Natural killer cell (primary cell): ENCODE data around the gene ANK3. TPM values are rescaled to one million over a fixed set of nuclear protein-coding genes. Genes with fewer than 3 reads are reported as not detected.
"Not testable (repeated sequence)": the region's sequence is repeated elsewhere in the genome, so short reads cannot be mapped to it uniquely, and the experiment has no call there.

Source experiments
- ATAC-seq, 3 donors: fragments of 150-1000 bp in 2 of 3; fragments of 200-7000 bp in 1 of 3; cut with Tn5 transposase; 1 replicate in 1 of 3; 2 replicates in 2 of 3; pipeline ENCODE4 v1.10.0; 2021; ENCODE audit warnings: mild to moderate bottlenecking in 2 of 3, moderate library complexity in 2 of 3
- DNase-seq, 2 donors: peaks; one replicate each; pipeline versions ENCODE4 v3.0.0 to v3.0.0-alpha.2; 2013 to 2021; ENCODE audit warnings: mixed read lengths in 1 of 2
- H3K27ac ChIP-seq: one replicate; pipeline ENCODE4 v1.5.1; 2013; ENCODE audit warnings: mild to moderate bottlenecking, low read length
- H3K27me3 ChIP-seq: one replicate; pipeline ENCODE4 v1.6.1; 2013; ENCODE audit warnings: low read length; ENCODE audit not compliant: control insufficient read depth, insufficient read depth
- H3K36me3 ChIP-seq: one replicate; pipeline ENCODE4 v1.6.1; 2013; ENCODE audit warnings: low read length; ENCODE audit not compliant: control insufficient read depth, insufficient read depth
- H3K4me1 ChIP-seq: one replicate; pipeline ENCODE4 v1.6.1; 2013; ENCODE audit warnings: low read length; ENCODE audit not compliant: control insufficient read depth, insufficient read depth
- H3K4me3 ChIP-seq: one replicate; pipeline ENCODE4 v1.5.1; 2013; ENCODE audit warnings: low read length
- H3K9me3 ChIP-seq: one replicate; pipeline ENCODE4 v1.6.1; 2013; ENCODE audit warnings: low read length; ENCODE audit not compliant: control insufficient read depth, insufficient read depth
- H3K27ac Mint-ChIP-seq, 2 donors: one replicate each; pipeline ENCODE4 v1.8.0; 2022; ENCODE audit warnings: mild to moderate bottlenecking in 2 of 2, mixed read lengths in 2 of 2, moderate library complexity in 1 of 2
- H3K27me3 Mint-ChIP-seq, 2 donors: one replicate each; pipeline ENCODE4 v1.8.0; 2022; ENCODE audit warnings: low read depth in 2 of 2, mixed read lengths in 2 of 2
- H3K36me3 Mint-ChIP-seq: one replicate; pipeline ENCODE4 v1.8.0; 2022; ENCODE audit warnings: mixed read lengths
- H3K4me1 Mint-ChIP-seq, 2 donors: one replicate each; pipeline ENCODE4 v1.8.0; 2022; ENCODE audit warnings: mixed read lengths in 2 of 2
- H3K4me3 Mint-ChIP-seq: one replicate; pipeline ENCODE4 v1.8.0; 2022; ENCODE audit warnings: mild to moderate bottlenecking, moderate library complexity, mixed read lengths
- H3K9me3 Mint-ChIP-seq, 2 donors: one replicate each; pipeline ENCODE4 v1.8.0; 2022; ENCODE audit warnings: mixed read lengths in 2 of 2
- WGBS: methylation state at CpG from one replicate; pipeline ENCODE4 v1.1.7; 2013; ENCODE audit warnings: missing lambda C conversion rate; ENCODE audit not compliant: insufficient coverage; 5-methylcytosine and 5-hydroxymethylcytosine counted together
- intact Hi-C: fragments of 100-400 bp; cut with micrococcal nuclease; formaldehyde crosslinking; loops from one replicate; pipeline ENCODE4 v1.14.2; 2022
- total RNA-seq, 4 donors: library from RNA; stranded (reverse); fragments of 120-200 nt in 1 of 4; gene quantifications; one replicate each; pipeline versions ENCODE4 v1.2.3 to v1.2.4, GENCODE V29; 2013 to 2022
- TF ChIP-seq, protein P1 (sequence below): fragments of 200-600 bp; IDR thresholded peaks from one replicate; pipeline ENCODE4 v1.8.0; 2022; ENCODE audit warnings: antibody characterized with exemption

Gene ANK3
- total RNA-seq, 3 donors from 2014 or later (not counting 1 experiment from before 2014, with no cell fraction given) = 4.4 to 12.9 (median 11.4) TPM

DNA sequence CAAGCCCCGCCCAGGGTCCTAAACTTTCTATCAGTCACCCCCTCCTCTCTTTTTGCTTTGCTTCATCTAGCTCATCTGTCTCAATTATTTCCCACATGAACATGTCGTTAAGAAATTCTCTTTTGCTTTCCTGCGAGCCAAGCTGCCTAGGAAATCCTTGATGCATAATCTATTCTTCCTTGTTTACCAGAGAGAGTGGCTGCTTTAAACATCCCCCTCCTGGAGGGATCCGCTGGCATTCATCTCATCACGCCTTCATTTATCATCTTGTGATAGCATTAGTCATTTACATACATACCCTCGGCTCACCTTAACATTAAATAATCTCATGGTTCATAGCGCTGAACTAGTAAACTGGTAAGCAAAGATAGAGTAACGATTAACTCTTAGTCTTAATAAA is 96.7 kb downstream of the ANK3 start:
- Histone ChIP-seq H3K27me3 (no peaks in the 10 kb centered on the region), H3K36me3 (no peaks in the 10 kb centered on the region), H3K4me1 (no peaks in the 10 kb centered on the region), H3K9me3 (no peaks in the 10 kb centered on the region), H3K4me3 (no peak overlapping the region), H3K27ac (no peak overlapping the region)
- WGBS = 95% methylated on average over 8 of the region's 8 CpGs
- H3K27me3 Mint-ChIP-seq = peaks cover 0 to 2% of the 10 kb centered on the region in 2 donors
- H3K36me3 Mint-ChIP-seq = no peaks in the 10 kb centered on the region
- H3K4me1 Mint-ChIP-seq = no peaks in the 10 kb centered on the region
- ATAC-seq = no peak
- H3K4me3 Mint-ChIP-seq = no peak overlapping the region
- intact Hi-C loops = no loop called here
- DNase-seq = no peak
- H3K27ac Mint-ChIP-seq = no peak overlapping the region
- TF ChIP-seq, protein P1, sequence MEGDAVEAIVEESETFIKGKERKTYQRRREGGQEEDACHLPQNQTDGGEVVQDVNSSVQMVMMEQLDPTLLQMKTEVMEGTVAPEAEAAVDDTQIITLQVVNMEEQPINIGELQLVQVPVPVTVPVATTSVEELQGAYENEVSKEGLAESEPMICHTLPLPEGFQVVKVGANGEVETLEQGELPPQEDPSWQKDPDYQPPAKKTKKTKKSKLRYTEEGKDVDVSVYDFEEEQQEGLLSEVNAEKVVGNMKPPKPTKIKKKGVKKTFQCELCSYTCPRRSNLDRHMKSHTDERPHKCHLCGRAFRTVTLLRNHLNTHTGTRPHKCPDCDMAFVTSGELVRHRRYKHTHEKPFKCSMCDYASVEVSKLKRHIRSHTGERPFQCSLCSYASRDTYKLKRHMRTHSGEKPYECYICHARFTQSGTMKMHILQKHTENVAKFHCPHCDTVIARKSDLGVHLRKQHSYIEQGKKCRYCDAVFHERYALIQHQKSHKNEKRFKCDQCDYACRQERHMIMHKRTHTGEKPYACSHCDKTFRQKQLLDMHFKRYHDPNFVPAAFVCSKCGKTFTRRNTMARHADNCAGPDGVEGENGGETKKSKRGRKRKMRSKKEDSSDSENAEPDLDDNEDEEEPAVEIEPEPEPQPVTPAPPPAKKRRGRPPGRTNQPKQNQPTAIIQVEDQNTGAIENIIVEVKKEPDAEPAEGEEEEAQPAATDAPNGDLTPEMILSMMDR = no peak
- H3K9me3 Mint-ChIP-seq = no peaks in the 10 kb centered on the region

DNA sequence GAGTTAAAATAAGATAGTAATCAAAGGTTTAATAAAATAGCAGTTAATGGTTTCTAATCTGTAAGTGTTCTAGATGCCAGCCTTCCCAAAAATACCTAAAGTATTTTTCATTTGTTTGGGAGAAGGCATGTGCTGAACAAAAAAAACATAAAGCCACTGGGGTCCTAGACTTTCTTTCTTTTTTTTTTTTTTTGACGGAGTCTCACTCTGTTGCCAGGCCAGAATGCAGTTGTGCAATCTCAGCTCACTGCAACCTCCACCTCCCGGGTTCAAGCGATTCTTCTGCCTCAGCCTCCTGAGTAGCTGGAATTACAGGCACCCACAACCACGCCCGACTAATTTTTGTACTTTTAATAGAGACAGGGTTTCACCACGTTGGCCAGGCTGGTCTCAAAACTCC is 97.1 kb downstream of the ANK3 start:
- H3K4me1 ChIP-seq, ATAC-seq, H3K36me3 Mint-ChIP-seq, H3K9me3 Mint-ChIP-seq, H3K4me1 Mint-ChIP-seq, H3K36me3 ChIP-seq, H3K27ac ChIP-seq, DNase-seq, H3K27me3 ChIP-seq, H3K27ac Mint-ChIP-seq, H3K27me3 Mint-ChIP-seq, intact Hi-C loops, H3K9me3 ChIP-seq, H3K4me3 ChIP-seq, H3K4me3 Mint-ChIP-seq: not testable (repeated sequence)
- 90% methylated on average over 6 of the region's 6 CpGs for WGBS

DNA sequence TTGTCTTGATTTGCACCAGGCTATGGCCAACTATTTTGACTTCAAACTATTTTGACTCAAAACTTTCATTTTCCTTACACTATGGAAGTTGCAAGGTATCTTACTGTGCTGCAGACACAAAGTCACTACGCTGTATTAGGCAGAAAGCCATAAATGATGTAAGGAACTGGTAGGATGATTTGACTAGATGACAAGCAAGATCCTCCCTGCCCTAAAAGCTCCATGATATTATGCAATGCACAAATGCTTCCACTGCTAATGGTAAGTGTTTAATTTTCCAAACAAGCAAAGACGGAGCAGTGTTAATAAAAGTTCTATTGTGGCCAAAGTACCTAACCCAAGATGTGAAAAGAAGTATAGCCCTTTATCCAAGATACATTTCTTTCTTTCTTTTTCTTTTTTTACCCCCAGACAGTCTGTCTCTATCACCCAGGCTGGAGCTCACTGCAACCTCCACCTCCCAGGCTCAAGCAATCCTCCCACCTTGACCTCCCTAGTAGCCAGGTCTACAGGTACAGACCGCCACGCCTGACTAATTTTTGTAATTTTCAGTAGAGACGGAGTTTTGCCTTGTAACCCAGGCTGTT is 98.2 kb downstream of the ANK3 start:
- Mint-ChIP-seq H3K36me3 (no peaks in the 10 kb centered on the region), H3K27ac (no peak overlapping the region), H3K4me3 (no peak overlapping the region), H3K4me1 (no peaks in the 10 kb centered on the region), H3K9me3 (no peaks in the 10 kb centered on the region), H3K27me3 (peaks cover 0 to 2% of the 10 kb centered on the region in 2 donors)
- ATAC-seq = no peak
- intact Hi-C loops = no loop called here
- no peak overlapping the region for H3K4me3 ChIP-seq
- WGBS = 93% methylated on average over 4 of the region's 5 CpGs
- H3K27ac ChIP-seq = no peak overlapping the region
- no peaks in the 10 kb centered on the region for H3K9me3 ChIP-seq
- TF ChIP-seq, protein P1 = no peak
- H3K36me3 ChIP-seq = no peaks in the 10 kb centered on the region
- no peaks in the 10 kb centered on the region for H3K27me3 ChIP-seq
- DNase-seq = no peak
- no peaks in the 10 kb centered on the region for H3K4me1 ChIP-seq

DNA sequence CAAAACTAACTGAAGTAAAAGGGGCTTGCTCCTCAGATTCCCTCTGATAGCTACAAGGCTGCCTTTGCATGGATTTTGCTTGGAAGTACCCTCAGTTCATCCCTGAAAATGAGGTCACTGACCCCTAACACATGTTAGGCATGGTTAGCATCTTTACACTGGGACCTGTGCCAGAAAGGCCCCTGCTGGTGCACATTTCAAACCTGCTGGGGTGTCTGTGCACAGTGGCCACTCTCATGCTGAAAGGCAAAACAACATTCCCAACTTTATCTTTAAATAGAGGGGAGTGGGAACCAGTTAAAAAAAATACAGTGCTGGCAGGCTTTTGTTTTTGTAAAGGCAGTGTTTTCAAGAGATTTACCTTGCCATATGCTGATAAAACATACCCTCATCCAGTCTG is 99.1 kb downstream of the ANK3 start:
- Histone ChIP-seq H3K4me1 (no peaks in the 10 kb centered on the region), H3K9me3 (no peaks in the 10 kb centered on the region), H3K27me3 (no peaks in the 10 kb centered on the region), H3K27ac (no peak overlapping the region), H3K4me3 (no peak overlapping the region), H3K36me3 (no peaks in the 10 kb centered on the region)
- no peak for DNase-seq
- Mint-ChIP-seq H3K4me1 (no peaks in the 10 kb centered on the region), H3K9me3 (peaks cover 0 to under 1% of the 10 kb centered on the region in 2 donors), H3K27ac (no peak overlapping the region), H3K36me3 (no peaks in the 10 kb centered on the region), H3K4me3 (no peak overlapping the region), H3K27me3 (peaks cover 0 to 2% of the 10 kb centered on the region in 2 donors)
- intact Hi-C loops = no loop called here
- no peak for ATAC-seq
- TF ChIP-seq, protein P1 = no peak
